ENCODE measurements around the gene SLC35F3. TPM values are rescaled to one million over a fixed set of nuclear protein-coding genes. Genes with fewer than 3 reads are reported as not detected.

The SLC35F3 gene
- total and polyA plus RNA-seq, 12 donors: 0.12 to 3.2 (median 0.46) TPM

- H3K4me3 ChIP-seq: no peak overlapping the region
- no peak overlapping the region for H3K27ac ChIP-seq
- WGBS, 4 donors: 86 to 93% (median 92%) methylated on average over 9 to 10 of the region's 10 CpGs
- no peaks in the 10 kb centered on the region for H3K9me3 ChIP-seq (replicated peaks in 1 of 3)
- no peak for TF ChIP-seq POLR2A (IDR thresholded peaks at IDR 0.05)
- TF ChIP-seq CTCF (IDR thresholded peaks at IDR 0.05): no peak
- DNase-seq: no peak
- H3K36me3 ChIP-seq (replicated peaks in 1 of 2): no peaks in the 10 kb centered on the region
- H3K27me3 ChIP-seq: no peaks in the 10 kb centered on the region
- no peaks in the 10 kb centered on the region for H3K4me1 ChIP-seq (replicated peaks in 1 of 2)
- intact Hi-C loops (cut with DNase I): no loop called here
These were observed 322.3 kb downstream of the SLC35F3 start for GRCh38 chr1:234226819-234227165.

GRCh38 chr1:234229581-234230387 lies 325.3 kb downstream of the SLC35F3 start:
- TF ChIP-seq POLR2A (IDR thresholded peaks at IDR 0.05) (no peak), CTCF (IDR thresholded peaks at IDR 0.05) (no peak)

GRCh38 chr1:234230414-234230862 lies 326.0 kb downstream of the SLC35F3 start:
- WGBS, 4 donors: 60 to 69% (median 62%) methylated on average over 10 of the region's 10 CpGs
- H3K4me3 ChIP-seq: no peak overlapping the region
- H3K27me3 ChIP-seq: no peaks in the 10 kb centered on the region
- H3K9me3 ChIP-seq (replicated peaks in 1 of 3): no peaks in the 10 kb centered on the region
- DNase-seq: no peak
- intact Hi-C loops (cut with DNase I): no loop called here
- H3K4me1 ChIP-seq (replicated peaks in 1 of 2): peaks cover 4 to 5% of the 10 kb centered on the region in 2 donors
- H3K27ac ChIP-seq: no peak overlapping the region
- no peak for TF ChIP-seq POLR2A (IDR thresholded peaks at IDR 0.05)
- no peak for TF ChIP-seq CTCF (IDR thresholded peaks at IDR 0.05)
- H3K36me3 ChIP-seq (replicated peaks in 1 of 2): no peaks in the 10 kb centered on the region

More at GRCh38 chr1:234229581-234230387, 325.3 kb downstream of the SLC35F3 start:
- 70 to 78% (median 73%) methylated on average over 10 of the region's 10 CpGs for WGBS, 4 donors
- Histone ChIP-seq H3K4me1 (replicated peaks in 1 of 2) (no peaks in the 10 kb centered on the region), H3K9me3 (replicated peaks in 1 of 3) (no peaks in the 10 kb centered on the region), H3K36me3 (replicated peaks in 1 of 2) (no peaks in the 10 kb centered on the region), H3K27me3 (no peaks in the 10 kb centered on the region), H3K4me3 (no peak overlapping the region), H3K27ac (no peak overlapping the region)
- intact Hi-C loops (cut with DNase I): no loop called here
- no peak for DNase-seq

- Histone ChIP-seq H3K27ac (no peak overlapping the region), H3K4me1 (replicated peaks in 1 of 2) (peaks cover 10 to 13% of the 10 kb centered on the region in 2 donors), H3K4me3 (no peak overlapping the region), H3K36me3 (replicated peaks in 1 of 2) (no peaks in the 10 kb centered on the region), H3K9me3 (replicated peaks in 1 of 3) (no peaks in the 10 kb centered on the region), H3K27me3 (no peaks in the 10 kb centered on the region)
- TF ChIP-seq CTCF (IDR thresholded peaks at IDR 0.05) (no peak), POLR2A (IDR thresholded peaks at IDR 0.05) (no peak)
- DNase-seq: no peak
- WGBS, 4 donors: 76 to 83% (median 79%) methylated on average over 32 to 55 of the region's 55 CpGs
- intact Hi-C loops (cut with DNase I): no loop called here
These were observed 326.8 kb downstream of the SLC35F3 start for GRCh38 chr1:234231061-234231892.

Data from adrenal gland (tissue), 12 donors.